ENCODE measurements around the gene DNAH17.

The DNAH17 gene

GRCh38 chr17:78544881-78545755 lies 32.1 kb downstream of the DNAH17 start:
- DNase-seq (ENCODE audit: low read depth in 2 of 2) = no peak

- no peak for DNase-seq (ENCODE audit: low read depth in 2 of 2)
These were observed 35.5 kb downstream of the DNAH17 start for GRCh38 chr17:78541488-78542206.

- DNase-seq (ENCODE audit: low read depth in 2 of 2) = no peak
These were observed 37.4 kb downstream of the DNAH17 start for GRCh38 chr17:78539781-78540180.

- DNase-seq (ENCODE audit: low read depth in 2 of 2) = no peak
These were observed 39.0 kb downstream of the DNAH17 start for GRCh38 chr17:78538033-78538776.

GRCh38 chr17:78537217-78537860 lies 39.9 kb downstream of the DNAH17 start:
- DNase-seq (ENCODE audit: low read depth in 2 of 2) = no peak

GRCh38 chr17:78535273-78536197 lies 41.7 kb downstream of the DNAH17 start:
- no peak for DNase-seq (ENCODE audit: low read depth in 2 of 2)

- DNase-seq (ENCODE audit: low read depth in 2 of 2) = no peak
These were observed 42.5 kb downstream of the DNAH17 start for GRCh38 chr17:78534492-78535272.

- no peak for DNase-seq (ENCODE audit: low read depth in 2 of 2)
These were observed 44.1 kb downstream of the DNAH17 start for GRCh38 chr17:78532922-78533640.

GRCh38 chr17:78532311-78532710 lies 44.9 kb downstream of the DNAH17 start:
- no peak for DNase-seq (ENCODE audit: low read depth in 2 of 2)

- no peak for DNase-seq (ENCODE audit: low read depth in 2 of 2)
These were observed 46.5 kb downstream of the DNAH17 start for GRCh38 chr17:78530675-78531074.

GRCh38 chr17:78529871-78530670 lies 47.1 kb downstream of the DNAH17 start:
- DNase-seq (ENCODE audit: low read depth in 2 of 2) = no peak

- DNase-seq (ENCODE audit: low read depth in 2 of 2) = no peak
These were observed 47.9 kb downstream of the DNAH17 start for GRCh38 chr17:78529251-78529650.

GRCh38 chr17:78528541-78528940 lies 48.7 kb downstream of the DNAH17 start:
- no peak for DNase-seq (ENCODE audit: low read depth in 2 of 2)

- DNase-seq (ENCODE audit: low read depth in 2 of 2) = no peak
These were observed 49.9 kb downstream of the DNAH17 start for GRCh38 chr17:78527345-78527744.

- DNase-seq (ENCODE audit: low read depth in 2 of 2) = no peak
These were observed 50.8 kb downstream of the DNAH17 start for GRCh38 chr17:78526231-78527025.

- no peak for DNase-seq (ENCODE audit: low read depth in 2 of 2)
These were observed 51.6 kb downstream of the DNAH17 start for GRCh38 chr17:78525511-78526160.

GRCh38 chr17:78524870-78525510 lies 52.2 kb downstream of the DNAH17 start:
- DNase-seq (ENCODE audit: low read depth in 2 of 2) = no peak
